CD4-positive, alpha-beta T cell treated with Interleukin-15 for 1 hour (primary cell): ENCODE results near the gene LRRC61.
A peak's percentile ranks its signal among the peaks of the same experiment; 100 is the strongest.

Experiments
- DNase-seq: peaks from one replicate; pipeline ENCODE4 v3.0.0-alpha.2; 2020

LRRC61 gene

GRCh38 chr7:150333659-150334058 is 10.5 kb downstream of the LRRC61 start:
- no peak for DNase-seq

- no peak for DNase-seq
Observed at GRCh38 chr7:150334108-150334507, 11.0 kb downstream of the LRRC61 start.

- DNase-seq, result no peak
Observed at GRCh38 chr7:150335108-150335773, 12.1 kb downstream of the LRRC61 start.

GRCh38 chr7:150335774-150336112 is 12.6 kb downstream of the LRRC61 start:
- no peak for DNase-seq

GRCh38 chr7:150336746-150337145 is 13.6 kb downstream of the LRRC61 start:
- no peak for DNase-seq

- DNase-seq, result no peak
Observed at GRCh38 chr7:150337179-150337578, 14.0 kb downstream of the LRRC61 start.

GRCh38 chr7:150337659-150338081 is 14.5 kb downstream of the LRRC61 start:
- DNase-seq, result no peak

- DNase-seq, result no peak
Observed at GRCh38 chr7:150338166-150338829, 15.1 kb downstream of the LRRC61 start.

GRCh38 chr7:150339409-150339809 is 16.3 kb downstream of the LRRC61 start:
- no peak for DNase-seq

GRCh38 chr7:150340024-150340749 is 17.0 kb downstream of the LRRC61 start:
- no peak for DNase-seq

GRCh38 chr7:150340875-150341262 is 17.7 kb downstream of the LRRC61 start:
- DNase-seq, result no peak

GRCh38 chr7:150341263-150342120 is 18.3 kb downstream of the LRRC61 start, which contains the start of gene RARRES2:
Gene RARRES2 (minus strand): TSS chr7:150341629. CDS start chr7:150340609, 1,020 bp downstream.
- DNase-seq, result no peak

- no peak for DNase-seq
Observed at GRCh38 chr7:150342121-150342408, 18.9 kb downstream of the LRRC61 start.

GRCh38 chr7:150343225-150343624 is 20.1 kb downstream of the LRRC61 start:
- DNase-seq, result no peak

GRCh38 chr7:150344299-150344698 is 21.1 kb downstream of the LRRC61 start:
- DNase-seq, result no peak

- DNase-seq, result no peak
Observed at GRCh38 chr7:150345012-150345411, 21.9 kb downstream of the LRRC61 start.

- DNase-seq, result no peak
Observed at GRCh38 chr7:150346922-150347321, 23.8 kb downstream of the LRRC61 start.

- no peak for DNase-seq
Observed at GRCh38 chr7:150351587-150352194, 28.5 kb downstream of the LRRC61 start.

- DNase-seq, result no peak
Observed at GRCh38 chr7:150355666-150356059, 32.5 kb downstream of the LRRC61 start.

GRCh38 chr7:150356265-150356897 is 33.2 kb downstream of the LRRC61 start:
- no peak for DNase-seq

- DNase-seq, result peak; percentile 66
Observed at GRCh38 chr7:150357270-150357669, 34.1 kb downstream of the LRRC61 start.

GRCh38 chr7:150357771-150358427 is 34.7 kb downstream of the LRRC61 start:
- DNase-seq, result no peak
